ENCODE results near the gene UBE2G1. TPM values are rescaled to one million over a fixed set of nuclear protein-coding genes. Genes with fewer than 3 reads are reported as not detected.
"Not testable (repeated sequence)": the region's sequence is repeated elsewhere in the genome, so short reads cannot be mapped to it uniquely, and the experiment has no call there.

Gene UBE2G1
- total and polyA plus RNA-seq, 2 of the 13 experiments (the other 11 are each of a cell fraction or from before 2014, with no cell fraction given), result 27.9 to 42.6 TPM

GRCh38 chr17:4354206-4354605 lies 12.3 kb downstream of the UBE2G1 start:
- no peak overlapping the region for H3K27ac ChIP-seq (ENCODE audit: extremely low read length, insufficient read depth, low read length)
- H3K4me2 ChIP-seq (ENCODE audit: low read depth, low read length), result no peak overlapping the region
- H4K20me1 ChIP-seq (ENCODE audit: insufficient read depth, low read length), result peaks cover 31% of the 10 kb centered on the region
- BruUV-seq (replicated peaks), result no TSS peak
- DNase-seq (ENCODE audit: low spot score), result no peak
- H3K79me2 ChIP-seq (ENCODE audit: insufficient read depth, low read length), result peaks cover 82% of the 10 kb centered on the region
- H2AFZ ChIP-seq (ENCODE audit: low read length), result no peak overlapping the region
- CTCF ChIA-PET (ENCODE audit: low intra/inter-chr PET ratio, low total read pairs), result no interaction called here
- POLR2A ChIA-PET, result no interaction called here
- in situ Hi-C loops (cut with HindIII; ENCODE audit: extremely low pct_ligation_motif_present, low pct_unique_long_range_greater_than_20kb) (no loop called here), intact Hi-C loops (cut with micrococcal nuclease; ENCODE audit: unreplicated experiment) (no loop called here)
- H3K27me3 ChIP-seq (ENCODE audit: control insufficient read depth in 1 of 2, insufficient read depth in 2 of 2, low read length in 2 of 2), result no peaks in the 10 kb centered on the region
- FAIRE-seq, result no peak
- H3K9me3 ChIP-seq (ENCODE audit: low read length), result no peaks in the 10 kb centered on the region
- 96% methylated on average over 2 of the region's 2 CpGs for WGBS (ENCODE audit: low lambda C conversion rate)
- no peak overlapping the region for H3K4me3 ChIP-seq (replicated peaks in 1 of 3; ENCODE audit: insufficient read depth in 1 of 3, low read depth in 2 of 3, low read length in 3 of 3)
- no peaks in the 10 kb centered on the region for H3K36me3 ChIP-seq (replicated peaks in 1 of 2; ENCODE audit: control insufficient read depth in 1 of 2, insufficient read depth in 2 of 2, low read length in 2 of 2)
- no peak overlapping the region for H3K9ac ChIP-seq (ENCODE audit: insufficient read depth, low read depth, low read length)
- no peak for ATAC-seq
- no peak for TF ChIP-seq NFRKB (IDR thresholded peaks at IDR 0.05)
- no peaks in the 10 kb centered on the region for H3K4me1 ChIP-seq (ENCODE audit: insufficient read depth, low read length)

- Histone ChIP-seq H4K20me1 (ENCODE audit: insufficient read depth, low read length) (peaks cover 21% of the 10 kb centered on the region), H3K79me2 (ENCODE audit: insufficient read depth, low read length) (peaks cover 81% of the 10 kb centered on the region)
- H3K4me3 ChIP-seq (replicated peaks in 1 of 3; ENCODE audit: insufficient read depth in 1 of 3, low read depth in 2 of 3, low read length in 3 of 3); POLR2A ChIA-PET; CTCF ChIA-PET (ENCODE audit: low intra/inter-chr PET ratio, low total read pairs); H3K9ac ChIP-seq (ENCODE audit: insufficient read depth, low read depth, low read length); H3K4me1 ChIP-seq (ENCODE audit: insufficient read depth, low read length); H3K4me2 ChIP-seq (ENCODE audit: low read depth, low read length); FAIRE-seq; DNase-seq (ENCODE audit: low spot score); H2AFZ ChIP-seq (ENCODE audit: low read length); H3K36me3 ChIP-seq (replicated peaks in 1 of 2; ENCODE audit: control insufficient read depth in 1 of 2, insufficient read depth in 2 of 2, low read length in 2 of 2); H3K27me3 ChIP-seq (ENCODE audit: control insufficient read depth in 1 of 2, insufficient read depth in 2 of 2, low read length in 2 of 2); BruUV-seq (replicated peaks); intact Hi-C loops (cut with micrococcal nuclease; ENCODE audit: unreplicated experiment); in situ Hi-C loops (cut with HindIII; ENCODE audit: extremely low pct_ligation_motif_present, low pct_unique_long_range_greater_than_20kb); H3K27ac ChIP-seq (ENCODE audit: extremely low read length, insufficient read depth, low read length); ATAC-seq; H3K9me3 ChIP-seq (ENCODE audit: low read length): not testable (repeated sequence)
- 100% methylated on average over 2 of the region's 2 CpGs for WGBS (ENCODE audit: low lambda C conversion rate)
Measured at GRCh38 chr17:4350214-4350613, 16.3 kb downstream of the UBE2G1 start.

- CTCF ChIA-PET (ENCODE audit: low intra/inter-chr PET ratio, low total read pairs), result no interaction called here
- no peak for TF ChIP-seq ZNF768 (CRISPR knock-in tag; IDR thresholded peaks at IDR 0.05)
- TF ChIP-seq REST (IDR thresholded peaks at IDR 0.05; ENCODE audit: borderline replicate concordance in 1 of 2, low read depth in 1 of 2, low read length in 2 of 2), result no peak
- TF ChIP-seq MAX (IDR thresholded peaks at IDR 0.05), result no peak
- TF ChIP-seq ZNF83 (CRISPR knock-in tag; IDR thresholded peaks at IDR 0.05; ENCODE audit: borderline replicate concordance), result no peak
- no peak for TF ChIP-seq ZNF382 (CRISPR knock-in tag; IDR thresholded peaks at IDR 0.05; ENCODE audit: borderline replicate concordance)
- TF ChIP-seq NFKB2 (CRISPR knock-in tag; IDR thresholded peaks at IDR 0.05; ENCODE audit: borderline replicate concordance), result no peak
- TF ChIP-seq HNF4A (CRISPR knock-in tag; IDR thresholded peaks at IDR 0.05), result no peak
Measured at GRCh38 chr17:4345581-4346252, 20.8 kb downstream of the UBE2G1 start.

More at GRCh38 chr17:4345581-4346252, 20.8 kb downstream of the UBE2G1 start:
- Histone ChIP-seq H2AFZ (ENCODE audit: low read length) (no peak overlapping the region), H3K9me3 (ENCODE audit: low read length) (no peaks in the 10 kb centered on the region), H4K20me1 (ENCODE audit: insufficient read depth, low read length) (peaks cover 21% of the 10 kb centered on the region), H3K4me3 (replicated peaks in 1 of 3; ENCODE audit: insufficient read depth in 1 of 3, low read depth in 2 of 3, low read length in 3 of 3) (no peak overlapping the region), H3K4me2 (ENCODE audit: low read depth, low read length) (no peak overlapping the region), H3K79me2 (ENCODE audit: insufficient read depth, low read length) (peaks cover 87% of the 10 kb centered on the region), H3K9ac (ENCODE audit: insufficient read depth, low read depth, low read length) (no peak overlapping the region), H3K27ac (ENCODE audit: extremely low read length, insufficient read depth, low read length) (no peak overlapping the region), H3K36me3 (replicated peaks in 1 of 2; ENCODE audit: control insufficient read depth in 1 of 2, insufficient read depth in 2 of 2, low read length in 2 of 2) (peaks cover 0 to 3% of the 10 kb centered on the region in 2 experiments; a peak in 1 of 5 replicates), H3K4me1 (ENCODE audit: insufficient read depth, low read length) (peaks cover 10% of the 10 kb centered on the region), H3K27me3 (ENCODE audit: control insufficient read depth in 1 of 2, insufficient read depth in 2 of 2, low read length in 2 of 2) (no peaks in the 10 kb centered on the region)
- in situ Hi-C loops (cut with HindIII; ENCODE audit: extremely low pct_ligation_motif_present, low pct_unique_long_range_greater_than_20kb), result no loop called here
- no peak for ATAC-seq
- DNase-seq (ENCODE audit: low spot score), result no peak
- BruUV-seq (replicated peaks), result TSS peak; percentile 25
- 96% methylated on average over 2 of the region's 2 CpGs for WGBS (ENCODE audit: low lambda C conversion rate)
- intact Hi-C loops (cut with micrococcal nuclease; ENCODE audit: unreplicated experiment), result no loop called here
- POLR2A ChIA-PET, result no interaction called here
- no peak for FAIRE-seq

Data from HepG2 (cell line).